HepG2 (cell line): ENCODE measurements around the gene CIROP. TPM values are rescaled to one million over a fixed set of nuclear protein-coding genes. Genes with fewer than 3 reads are reported as not detected.

Experiments
- CBX2 ChIP-seq, 2 experiments: fragments of 200-600 bp in 1 of 2; sonication (generic); formaldehyde crosslinking in 1 of 2; IDR thresholded peaks; 2 replicates each; pipeline versions ENCODE4 v1.7.0 to v1.8.1; 2018 to 2022; ENCODE audit warnings: low read depth in 2 of 2, low read length in 1 of 2, mild to moderate bottlenecking in 1 of 2, missing genetic modification reagents in 1 of 2
- ETV6 ChIP-seq: sonication (generic); formaldehyde crosslinking; conservative IDR thresholded peaks from 2 replicates; pipeline ENCODE4 v1.4.0; 2020; ENCODE audit warnings: missing genetic modification reagents
- FOSL2 ChIP-seq: sonication (generic); formaldehyde crosslinking; IDR thresholded peaks from 2 replicates; pipeline ENCODE4 v1.4.0; 2020; ENCODE audit warnings: missing genetic modification reagents
- GFI1 ChIP-seq: sonication (generic); formaldehyde crosslinking; IDR thresholded peaks from 2 replicates; pipeline ENCODE4 v1.5.0; 2020; ENCODE audit warnings: missing genetic modification reagents, mild to moderate bottlenecking, borderline replicate concordance
- HHEX ChIP-seq: IDR thresholded peaks from 2 replicates; pipeline ENCODE4 v1.6.1; 2016; ENCODE audit warnings: control low read depth
- MED13 ChIP-seq: sonication (generic); formaldehyde crosslinking; IDR thresholded peaks from 2 replicates; pipeline ENCODE4 v1.5.0; 2020; ENCODE audit warnings: missing genetic modification reagents
- MEIS1 ChIP-seq: sonication (generic); formaldehyde crosslinking; IDR thresholded peaks from 2 replicates; pipeline ENCODE4 v1.9.0; 2021; ENCODE audit warnings: mild to moderate bottlenecking, missing genetic modification reagents, moderate library complexity, borderline replicate concordance
- MTF1 ChIP-seq: sonication (generic); formaldehyde crosslinking; IDR thresholded peaks from 2 replicates; pipeline ENCODE4 v1.5.0; 2020; ENCODE audit warnings: missing genetic modification reagents
- PLRG1 ChIP-seq: fragments of 450-650 bp; conservative IDR thresholded peaks from 2 replicates; pipeline ENCODE4 v1.6.1; 2016
- POGK ChIP-seq: sonication (generic); formaldehyde crosslinking; conservative IDR thresholded peaks from 2 replicates; pipeline ENCODE4 v1.8.0; 2022; ENCODE audit warnings: mild to moderate bottlenecking, moderate library complexity, missing genetic modification reagents
- SALL1 ChIP-seq: sonication (generic); formaldehyde crosslinking; IDR thresholded peaks from 2 replicates; pipeline ENCODE4 v1.8.0; 2022; ENCODE audit warnings: mild to moderate bottlenecking, missing genetic modification reagents
- TEAD2 ChIP-seq: sonication (generic); formaldehyde crosslinking; IDR thresholded peaks from 2 replicates; pipeline ENCODE4 v1.9.0; 2021; ENCODE audit warnings: missing genetic modification reagents
- ZKSCAN1 ChIP-seq: fragments of 150-350 bp; IDR thresholded peaks from 2 replicates; pipeline ENCODE4 v1.6.1; 2014; ENCODE audit warnings: low read length
- ZNF101 ChIP-seq: sonication (generic); formaldehyde crosslinking; IDR thresholded peaks from 2 replicates; pipeline ENCODE4 v1.4.0; 2020; ENCODE audit warnings: mild to moderate bottlenecking, low read depth, missing genetic modification reagents, borderline replicate concordance
- ZNF432 ChIP-seq: sonication (generic); formaldehyde crosslinking; IDR thresholded peaks from 2 replicates; pipeline ENCODE4 v1.5.0; 2020; ENCODE audit warnings: missing genetic modification reagents, mild to moderate bottlenecking, borderline replicate concordance
- ZNF446 ChIP-seq: sonication (generic); formaldehyde crosslinking; IDR thresholded peaks from 2 replicates; pipeline ENCODE4 v1.5.0; 2020; ENCODE audit warnings: mild to moderate bottlenecking, missing genetic modification reagents
- ZNF484 ChIP-seq: sonication (generic); formaldehyde crosslinking; IDR thresholded peaks from 2 replicates; pipeline ENCODE4 v1.5.1; 2020; ENCODE audit warnings: mild to moderate bottlenecking, low read depth, missing genetic modification reagents, borderline replicate concordance
- ZNF609 ChIP-seq: sonication (generic); formaldehyde crosslinking; IDR thresholded peaks from 2 replicates; pipeline ENCODE4 v1.4.0; 2020; ENCODE audit warnings: mild to moderate bottlenecking, missing genetic modification reagents, borderline replicate concordance
- ZNF737 ChIP-seq: sonication (generic); formaldehyde crosslinking; IDR thresholded peaks from 2 replicates; pipeline ENCODE4 v1.5.0; 2020; ENCODE audit warnings: missing genetic modification reagents, mild to moderate bottlenecking, borderline replicate concordance
- ZZZ3 ChIP-seq: sonication (generic); formaldehyde crosslinking; IDR thresholded peaks from 2 replicates; pipeline ENCODE4 v1.4.0; 2020; ENCODE audit warnings: missing genetic modification reagents, mild to moderate bottlenecking, borderline replicate concordance
- polyA plus RNA-seq, 8 experiments: library from polyadenylated mRNA; depleted of rRNA in 3 of 8; stranded (reverse) in 7 of 8; unstranded in 1 of 8; fragments of >200 nt; fragmentation: Illumina TruSeq in 4 of 8; extraction: Trizol in 4 of 8; gene quantifications; 2 replicates each; pipeline versions ENCODE4 v1.2.1 to v1.2.3, GENCODE V29; 2011 to 2016; ENCODE audit warnings: low read depth in 4 of 8, missing spikeins in 1 of 8, mixed read lengths in 1 of 8; ENCODE audit not compliant: insufficient read depth in 1 of 8
- total RNA-seq, 5 experiments: library from RNA; depleted of rRNA; stranded (reverse); fragments of >200 nt; fragmentation: Illumina TruSeq; extraction: Trizol; gene quantifications; 2 replicates each; pipeline ENCODE4 v1.2.3, GENCODE V29; 2016; ENCODE audit warnings: low read depth in 1 of 5
- TF ChIP-seq, protein P1 (sequence below): sonication (generic); formaldehyde crosslinking; IDR thresholded peaks from 2 replicates; pipeline ENCODE4 v1.5.0; 2020; ENCODE audit warnings: mild to moderate bottlenecking, low read depth, missing genetic modification reagents, borderline replicate concordance

Gene CIROP
- total and polyA plus RNA-seq, 2 of the 13 experiments (the other 11 are each of a cell fraction or from before 2014, with no cell fraction given), result 0.07 TPM; not detected in 1

GRCh38 chr14:23120541-23121251 is 15.9 kb upstream of the CIROP start (continued):
- TF ChIP-seq POGK (CRISPR knock-in tag), result peak; percentile 89; the same call in 1 of the 2 replicates
- TF ChIP-seq CBX2 (IDR thresholded peaks at IDR 0.05; ENCODE audit: low read depth, low read length), result no peak
- TF ChIP-seq CBX2 (CRISPR knock-in tag; IDR thresholded peaks at IDR 0.05; ENCODE audit: low read depth), result peak; percentile 94
- peak; percentile 96 for TF ChIP-seq ETV6 (CRISPR knock-in tag)
- TF ChIP-seq SALL1 (CRISPR knock-in tag), result peak; percentile 93
- no peak for TF ChIP-seq PLRG1
- TF ChIP-seq FOSL2, result peak; percentile 72
- TF ChIP-seq, protein P1, sequence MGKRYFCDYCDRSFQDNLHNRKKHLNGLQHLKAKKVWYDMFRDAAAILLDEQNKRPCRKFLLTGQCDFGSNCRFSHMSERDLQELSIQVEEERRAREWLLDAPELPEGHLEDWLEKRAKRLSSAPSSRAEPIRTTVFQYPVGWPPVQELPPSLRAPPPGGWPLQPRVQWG (CRISPR knock-in tag), result no peak
- no peak for TF ChIP-seq MTF1 (CRISPR knock-in tag)
- TF ChIP-seq MED13, result no peak
- no peak for TF ChIP-seq ZZZ3 (CRISPR knock-in tag)
- TF ChIP-seq ZNF484 (CRISPR knock-in tag), result no peak
- TF ChIP-seq ZNF432 (CRISPR knock-in tag), result no peak
- no peak for TF ChIP-seq ZNF101 (CRISPR knock-in tag)
- no peak for TF ChIP-seq ZKSCAN1
- TF ChIP-seq GFI1 (CRISPR knock-in tag), result no peak
- no peak for TF ChIP-seq ZNF609 (CRISPR knock-in tag)
- TF ChIP-seq ZNF737 (CRISPR knock-in tag), result no peak
- no peak for TF ChIP-seq HHEX (CRISPR knock-in tag)
- no peak for TF ChIP-seq MEIS1 (CRISPR knock-in tag)
- no peak for TF ChIP-seq TEAD2 (CRISPR knock-in tag)
- no peak for TF ChIP-seq ZNF446 (CRISPR knock-in tag)
